SK-N-DZ (cell line): Measurements from ENCODE around the gene NTRK2.

ENCODE experiments used
- DNase-seq: peaks from one replicate; pipeline ENCODE4 v3.0.0-alpha.2; 2015; ENCODE audit warnings: low spot score

Gene NTRK2

DNA sequence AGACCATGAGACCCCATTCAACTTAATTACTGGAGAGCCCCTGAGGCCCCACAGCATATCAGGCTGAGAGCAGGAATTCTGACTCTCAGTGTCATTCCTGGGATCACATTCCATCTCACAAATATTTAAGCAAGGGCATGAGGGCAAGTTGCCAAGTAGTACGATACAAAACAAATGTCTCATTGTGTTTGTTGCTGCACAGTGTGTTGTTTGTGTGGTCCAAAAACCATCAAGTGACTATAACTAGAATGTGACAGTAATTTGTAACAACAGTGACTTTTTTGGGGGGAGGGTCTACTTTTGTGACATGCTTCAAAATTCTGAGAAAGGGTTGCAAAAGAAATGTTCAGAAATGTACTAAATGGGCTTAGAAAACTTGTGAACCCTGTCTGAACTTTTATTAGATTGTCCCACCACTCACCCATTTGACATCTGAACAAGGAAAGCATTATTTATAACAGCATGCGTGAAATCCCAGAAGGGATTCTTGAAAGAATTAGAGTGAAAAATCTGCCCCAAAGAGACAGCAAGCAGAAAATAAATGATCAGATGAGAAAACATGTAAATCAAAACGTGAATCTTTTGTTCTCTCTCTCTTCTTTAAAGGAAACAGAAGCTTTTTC lies 347.0 kb downstream of the NTRK2 start:
- DNase-seq, result no peak

GRCh38 chr9:85020791-85021190 lies 351.3 kb downstream of the NTRK2 start:
- DNase-seq, result no peak

DNA sequence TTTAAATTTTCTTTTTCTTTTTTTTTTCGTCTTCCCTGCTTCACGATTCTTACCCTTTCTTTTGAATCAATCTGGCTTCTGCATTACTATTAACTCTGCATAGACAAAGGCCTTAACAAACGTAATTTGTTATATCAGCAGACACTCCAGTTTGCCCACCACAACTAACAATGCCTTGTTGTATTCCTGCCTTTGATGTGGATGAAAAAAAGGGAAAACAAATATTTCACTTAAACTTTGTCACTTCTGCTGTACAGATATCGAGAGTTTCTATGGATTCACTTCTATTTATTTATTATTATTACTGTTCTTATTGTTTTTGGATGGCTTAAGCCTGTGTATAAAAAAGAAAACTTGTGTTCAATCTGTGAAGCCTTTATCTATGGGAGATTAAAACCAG lies 352.2 kb downstream of the NTRK2 start:
- DNase-seq, result no peak

GRCh38 chr9:85024374-85024773 lies 354.8 kb downstream of the NTRK2 start:
- DNase-seq, result no peak

- DNase-seq, result no peak
Observed at GRCh38 chr9:85025638-85026037, 356.1 kb downstream of the NTRK2 start.

DNA sequence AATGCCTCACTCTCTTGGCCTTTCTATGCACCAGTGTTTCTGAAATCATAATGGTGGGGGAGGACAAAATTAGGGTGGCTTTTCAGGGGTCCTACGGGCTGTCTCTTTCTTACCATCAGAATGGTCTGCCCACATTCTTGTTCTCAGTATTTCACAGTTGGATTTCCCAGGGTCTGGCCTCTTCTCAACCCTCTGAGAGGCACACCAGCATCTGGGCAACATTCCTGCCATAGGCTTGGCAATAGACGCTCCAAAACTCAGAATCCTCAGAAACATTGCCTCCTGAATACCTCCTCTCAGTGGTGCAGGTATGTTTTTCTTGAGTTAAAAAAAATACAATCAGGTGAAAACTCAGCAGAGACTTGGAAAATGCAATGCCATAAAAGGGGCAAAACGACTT lies 358.3 kb downstream of the NTRK2 start:
- no peak for DNase-seq

DNA sequence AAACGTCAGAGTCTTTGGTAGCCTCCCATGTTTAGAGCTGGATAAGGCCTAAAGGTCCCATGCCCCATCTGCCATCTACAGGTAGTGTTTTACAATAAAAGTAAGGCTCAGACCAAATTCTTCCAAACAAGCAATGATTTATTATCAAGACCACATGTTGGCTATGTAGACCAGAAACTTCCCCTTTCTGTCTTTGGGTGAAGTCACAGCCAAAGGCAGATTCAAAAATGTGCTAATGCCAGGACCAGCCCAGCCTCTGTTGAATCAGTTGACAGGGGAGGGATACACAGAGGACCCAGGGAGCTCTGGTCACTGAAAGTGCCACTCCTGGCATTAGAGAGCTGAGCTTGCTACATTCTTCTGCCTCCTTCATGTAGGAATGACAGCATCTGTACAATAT lies 360.8 kb downstream of the NTRK2 start:
- no peak for DNase-seq

- DNase-seq, result no peak
Observed at GRCh38 chr9:85036496-85036895, 367.0 kb downstream of the NTRK2 start.

GRCh38 chr9:85038061-85038460 lies 368.5 kb downstream of the NTRK2 start:
- no peak for DNase-seq

GRCh38 chr9:85038824-85039608 lies 369.5 kb downstream of the NTRK2 start:
- no peak for DNase-seq

DNA sequence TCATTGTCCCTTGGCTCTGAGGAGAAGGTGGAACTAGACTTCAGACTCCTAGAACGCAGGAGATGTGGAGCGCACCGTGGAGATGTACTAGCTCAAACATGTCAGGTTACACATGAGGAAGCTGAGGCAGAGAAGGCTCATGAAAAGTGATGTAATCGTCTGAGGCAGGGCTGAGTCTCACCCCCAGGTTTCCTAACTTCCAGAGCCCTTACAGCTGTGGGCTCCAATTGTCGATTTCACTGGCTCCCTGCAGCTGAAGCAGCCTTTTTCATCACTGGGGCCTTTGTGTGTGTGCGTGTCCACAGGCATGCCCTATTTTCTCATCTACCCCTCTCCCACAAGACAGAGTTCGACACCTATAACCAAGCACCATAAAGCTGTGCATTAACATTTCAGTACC lies 370.6 kb downstream of the NTRK2 start:
- DNase-seq, result no peak

GRCh38 chr9:85040821-85041465 lies 371.4 kb downstream of the NTRK2 start:
- no peak for DNase-seq

DNA sequence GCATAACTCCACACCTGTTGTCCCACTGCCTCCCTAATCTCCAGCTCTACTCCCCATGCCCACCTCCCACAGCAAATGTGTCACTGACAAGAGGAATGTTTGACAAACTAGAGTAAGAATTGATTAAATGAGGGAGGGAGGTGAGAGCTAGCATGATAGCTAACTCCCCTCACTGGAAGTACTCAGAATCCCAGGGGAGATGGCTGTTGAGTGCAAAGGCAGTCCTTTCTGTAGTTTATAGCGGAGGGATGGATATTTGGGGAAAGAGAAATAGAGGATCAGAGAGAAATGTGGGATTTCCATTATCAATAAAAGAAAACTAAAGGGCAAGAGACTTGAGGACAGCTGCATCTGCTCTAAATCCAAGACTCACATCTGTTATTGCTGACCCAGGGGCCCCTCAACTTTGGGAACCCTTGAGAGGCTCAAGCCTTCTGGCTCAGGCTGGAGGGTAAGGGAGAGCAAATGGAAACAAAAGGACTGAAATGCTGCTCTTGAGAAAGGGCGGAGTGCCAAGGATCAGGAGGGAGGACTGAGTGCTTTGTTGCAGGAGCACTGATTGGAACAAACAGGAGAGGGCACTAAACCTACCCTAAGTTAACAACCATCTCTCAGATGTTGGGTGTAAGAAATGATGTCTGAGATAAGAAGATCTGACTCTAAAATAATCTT lies 372.1 kb downstream of the NTRK2 start:
- no peak for DNase-seq

GRCh38 chr9:85042981-85043647 lies 373.6 kb downstream of the NTRK2 start:
- DNase-seq, result no peak

- no peak for DNase-seq
Observed at GRCh38 chr9:85045271-85045670, 375.7 kb downstream of the NTRK2 start.

DNA sequence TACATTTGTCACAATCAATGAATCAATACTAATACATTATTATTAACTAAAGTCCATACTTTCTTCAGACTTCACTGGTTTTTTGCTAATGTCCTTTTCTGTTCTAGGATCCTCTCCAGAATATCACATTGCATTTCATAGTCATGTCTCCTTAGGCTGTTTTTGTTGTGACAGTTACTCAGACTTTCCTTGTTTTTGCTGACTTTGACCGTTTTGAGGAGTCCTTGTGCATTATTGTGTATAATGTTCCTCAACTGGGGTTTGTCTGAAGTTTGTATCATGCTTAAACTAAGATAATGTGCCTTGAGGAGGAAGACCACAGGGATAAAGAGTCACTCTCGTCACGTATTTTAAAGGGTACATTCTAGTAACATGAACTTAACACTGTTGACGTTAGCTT lies 376.9 kb downstream of the NTRK2 start:
- DNase-seq, result no peak

GRCh38 chr9:85053206-85053786 lies 383.8 kb downstream of the NTRK2 start:
- no peak for DNase-seq

GRCh38 chr9:85054017-85054416 lies 384.5 kb downstream of the NTRK2 start:
- no peak for DNase-seq

DNA sequence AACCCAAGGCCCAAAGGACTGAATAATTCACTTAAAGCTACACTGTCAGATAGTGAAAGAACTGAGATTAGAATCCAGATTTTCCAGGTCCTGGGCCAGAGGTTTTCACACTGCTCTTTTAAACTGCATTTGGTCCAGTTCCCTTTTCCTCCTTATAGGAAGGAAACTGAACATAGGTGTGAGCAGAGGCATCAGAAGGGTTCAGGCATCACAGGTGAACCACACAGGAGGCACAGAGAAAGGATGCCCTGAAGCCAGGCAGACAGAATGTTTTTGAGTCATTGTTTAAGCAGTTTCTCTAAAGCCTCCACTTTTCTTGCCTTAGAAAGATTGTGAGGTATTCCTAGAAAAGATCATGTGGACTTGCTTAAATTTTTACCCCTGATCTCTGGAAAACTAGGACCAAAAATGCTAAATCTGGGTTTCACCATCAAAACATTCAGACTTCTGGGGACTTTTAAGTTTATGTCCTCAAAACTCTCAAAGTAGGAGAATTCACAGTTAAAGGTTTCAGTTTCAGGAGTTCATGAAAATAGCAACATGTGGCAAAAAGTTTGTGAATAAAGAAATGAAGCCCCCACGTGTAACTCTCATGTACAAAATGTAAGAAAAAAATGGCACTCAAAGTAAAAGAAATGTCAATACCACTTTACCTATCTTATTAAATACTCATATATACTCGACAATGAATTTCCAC lies 386.1 kb downstream of the NTRK2 start:
- no peak for DNase-seq

DNA sequence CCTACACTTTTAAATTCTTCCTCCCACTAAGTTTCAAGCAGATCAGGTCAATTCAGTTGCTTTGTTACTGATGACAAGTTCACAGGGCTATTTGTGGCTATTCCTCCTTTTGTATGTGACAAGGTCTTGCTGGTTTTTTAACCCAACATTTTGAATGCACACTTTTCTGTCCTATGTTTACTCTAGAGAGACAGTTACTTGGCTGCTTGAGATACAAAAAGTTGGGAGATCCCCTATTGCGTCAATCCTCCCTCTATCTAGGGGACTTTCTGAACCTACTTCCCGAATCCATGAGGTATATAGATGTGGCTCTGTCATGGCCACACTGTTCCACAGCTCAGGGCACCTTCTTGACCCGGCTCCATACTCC lies 386.7 kb downstream of the NTRK2 start:
- no peak for DNase-seq

GRCh38 chr9:85061969-85062368 lies 392.4 kb downstream of the NTRK2 start:
- DNase-seq, result no peak
